Parathyroid adenoma (tissue), 2 donors: Measurements from ENCODE around the gene AMIGO3.
"Not testable (repeated sequence)": the region's sequence is repeated elsewhere in the genome, so short reads cannot be mapped to it uniquely, and the experiment has no call there.

Experiments used
- H2AFZ ChIP-seq: fragments of 300-600 bp; sonication (generic); one replicate; pipeline ENCODE4 v1.7.0; 2017; ENCODE audit warnings: antibody characterized with exemption, mild to moderate bottlenecking
- H3K27ac ChIP-seq: fragments of 300-600 bp; sonication (generic); one replicate; pipeline ENCODE4 v1.7.0; 2017
- H3K27me3 ChIP-seq: fragments of 300-600 bp; sonication (generic); one replicate; pipeline ENCODE4 v1.7.0; 2017; ENCODE audit warnings: low read length; ENCODE audit not compliant: control insufficient read depth, insufficient read depth
- H3K36me3 ChIP-seq: fragments of 300-600 bp; sonication (generic); one replicate; pipeline ENCODE4 v1.7.0; 2017; ENCODE audit warnings: low read length; ENCODE audit not compliant: control insufficient read depth, insufficient read depth
- H3K4me1 ChIP-seq: fragments of 300-600 bp; sonication (generic); one replicate; pipeline ENCODE4 v1.7.0; 2017; ENCODE audit warnings: control low read depth
- H3K4me2 ChIP-seq: fragments of 300-600 bp; sonication (generic); one replicate; pipeline ENCODE4 v1.7.0; 2017; ENCODE audit warnings: low read length
- H3K4me3 ChIP-seq: fragments of 300-600 bp; sonication (generic); one replicate; pipeline ENCODE4 v1.7.0; 2017; ENCODE audit warnings: low read depth, low read length
- H3K79me2 ChIP-seq: fragments of 300-600 bp; sonication (generic); one replicate; pipeline ENCODE4 v1.7.0; 2017; ENCODE audit warnings: control low read depth
- H3K9ac ChIP-seq: fragments of 300-600 bp; sonication (generic); one replicate; pipeline ENCODE4 v1.7.0; 2017; ENCODE audit warnings: mild to moderate bottlenecking
- H3K9me3 ChIP-seq: fragments of 300-600 bp; sonication (generic); one replicate; pipeline ENCODE4 v1.7.0; 2017; ENCODE audit warnings: low read length; ENCODE audit not compliant: control insufficient read depth
- TF ChIP-seq, protein P1 (sequence below): fragments of 300-600 bp; sonication (generic); IDR thresholded peaks from one replicate; pipeline ENCODE4 v1.7.0; 2017; ENCODE audit warnings: antibody characterized with exemption, mild to moderate bottlenecking
- donor health status: primary hyperparathyroidism.

AMIGO3 gene

GRCh38 chr3:49756036-49756435 is 36.6 kb upstream of the AMIGO3 start:
- Histone ChIP-seq H3K4me3 (no peak overlapping the region), H2AFZ (no peak overlapping the region), H3K4me1 (peaks cover 18% of the 10 kb centered on the region), H3K27me3 (no peaks in the 10 kb centered on the region), H3K36me3 (no peaks in the 10 kb centered on the region), H3K79me2 (peaks cover 56% of the 10 kb centered on the region), H3K27ac (no peak overlapping the region), H3K9ac (no peak overlapping the region), H3K4me2 (no peak overlapping the region), H3K9me3 (no peaks in the 10 kb centered on the region)
- TF ChIP-seq, protein P1, sequence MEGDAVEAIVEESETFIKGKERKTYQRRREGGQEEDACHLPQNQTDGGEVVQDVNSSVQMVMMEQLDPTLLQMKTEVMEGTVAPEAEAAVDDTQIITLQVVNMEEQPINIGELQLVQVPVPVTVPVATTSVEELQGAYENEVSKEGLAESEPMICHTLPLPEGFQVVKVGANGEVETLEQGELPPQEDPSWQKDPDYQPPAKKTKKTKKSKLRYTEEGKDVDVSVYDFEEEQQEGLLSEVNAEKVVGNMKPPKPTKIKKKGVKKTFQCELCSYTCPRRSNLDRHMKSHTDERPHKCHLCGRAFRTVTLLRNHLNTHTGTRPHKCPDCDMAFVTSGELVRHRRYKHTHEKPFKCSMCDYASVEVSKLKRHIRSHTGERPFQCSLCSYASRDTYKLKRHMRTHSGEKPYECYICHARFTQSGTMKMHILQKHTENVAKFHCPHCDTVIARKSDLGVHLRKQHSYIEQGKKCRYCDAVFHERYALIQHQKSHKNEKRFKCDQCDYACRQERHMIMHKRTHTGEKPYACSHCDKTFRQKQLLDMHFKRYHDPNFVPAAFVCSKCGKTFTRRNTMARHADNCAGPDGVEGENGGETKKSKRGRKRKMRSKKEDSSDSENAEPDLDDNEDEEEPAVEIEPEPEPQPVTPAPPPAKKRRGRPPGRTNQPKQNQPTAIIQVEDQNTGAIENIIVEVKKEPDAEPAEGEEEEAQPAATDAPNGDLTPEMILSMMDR = no peak

DNA sequence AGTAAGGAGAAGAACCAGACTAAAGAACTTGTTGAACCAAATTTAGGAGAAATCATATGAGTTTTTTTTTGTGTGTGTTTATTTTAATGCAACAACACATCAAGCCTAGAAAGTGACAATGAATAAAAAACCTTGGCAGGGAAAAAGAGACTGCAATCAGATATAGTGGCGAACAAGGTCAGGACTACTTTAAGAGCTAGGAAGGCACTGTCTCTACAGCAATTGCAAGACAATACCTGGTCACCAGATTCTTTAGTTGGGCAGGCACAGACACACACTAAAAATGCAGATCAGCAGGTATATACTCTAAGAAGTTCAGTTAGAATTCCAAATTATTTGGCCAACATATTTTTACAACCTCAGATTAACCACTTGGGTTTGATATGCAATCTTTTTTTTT is 35.1 kb upstream of the AMIGO3 start:
- no peaks in the 10 kb centered on the region for H3K36me3 ChIP-seq
- H3K4me3 ChIP-seq = no peak overlapping the region
- TF ChIP-seq, protein P1 = no peak
- no peak overlapping the region for H3K4me2 ChIP-seq
- H3K79me2 ChIP-seq = peaks cover 53% of the 10 kb centered on the region
- H3K9me3 ChIP-seq = no peaks in the 10 kb centered on the region
- no peak overlapping the region for H2AFZ ChIP-seq
- no peaks in the 10 kb centered on the region for H3K27me3 ChIP-seq
- no peak overlapping the region for H3K27ac ChIP-seq
- peaks cover 18% of the 10 kb centered on the region for H3K4me1 ChIP-seq
- H3K9ac ChIP-seq = no peak overlapping the region

DNA sequence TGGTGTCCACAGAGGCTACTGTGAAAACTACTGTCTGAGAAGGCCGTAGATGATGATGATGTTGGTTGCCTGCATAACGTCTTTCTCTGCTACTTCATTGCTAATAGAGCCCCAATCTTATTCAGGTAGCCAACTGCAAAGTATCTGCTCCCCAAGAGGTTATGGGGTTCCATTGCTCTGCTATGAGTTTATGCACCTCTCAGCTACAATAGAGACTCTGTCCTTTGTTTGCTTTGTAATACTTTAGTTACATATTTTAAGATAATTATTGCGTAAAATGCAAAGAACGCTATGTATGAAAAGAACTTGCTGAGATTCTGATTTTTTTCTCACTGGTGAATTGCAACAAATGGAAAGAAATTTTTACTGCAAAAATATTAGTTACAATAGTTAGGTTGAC is 32.0 kb upstream of the AMIGO3 start:
- H3K36me3 ChIP-seq = no peaks in the 10 kb centered on the region
- no peaks in the 10 kb centered on the region for H3K9me3 ChIP-seq
- no peaks in the 10 kb centered on the region for H3K27me3 ChIP-seq
- peaks cover 45% of the 10 kb centered on the region for H3K79me2 ChIP-seq
- no peak overlapping the region for H3K4me3 ChIP-seq
- TF ChIP-seq, protein P1 = no peak
- H3K4me1 ChIP-seq = peaks cover 10% of the 10 kb centered on the region
- no peak overlapping the region for H3K27ac ChIP-seq
- no peak overlapping the region for H2AFZ ChIP-seq
- no peak overlapping the region for H3K9ac ChIP-seq
- H3K4me2 ChIP-seq = no peak overlapping the region

GRCh38 chr3:49750056-49750455 is 30.6 kb upstream of the AMIGO3 start:
- TF ChIP-seq, protein P1 = no peak
- H3K4me3 ChIP-seq = no peak overlapping the region
- no peak overlapping the region for H3K4me2 ChIP-seq
- H3K4me1 ChIP-seq = peaks cover 10% of the 10 kb centered on the region
- no peak overlapping the region for H3K27ac ChIP-seq
- peaks cover 44% of the 10 kb centered on the region for H3K79me2 ChIP-seq
- no peak overlapping the region for H2AFZ ChIP-seq
- no peaks in the 10 kb centered on the region for H3K9me3 ChIP-seq
- no peaks in the 10 kb centered on the region for H3K27me3 ChIP-seq
- H3K9ac ChIP-seq = no peak overlapping the region
- no peaks in the 10 kb centered on the region for H3K36me3 ChIP-seq

GRCh38 chr3:49748874-49749273 is 29.4 kb upstream of the AMIGO3 start:
- not testable (repeated sequence) for H3K4me2 ChIP-seq, H2AFZ ChIP-seq, H3K27ac ChIP-seq, H3K9me3 ChIP-seq, H3K27me3 ChIP-seq, H3K4me1 ChIP-seq, H3K4me3 ChIP-seq, H3K36me3 ChIP-seq, H3K9ac ChIP-seq
- H3K79me2 ChIP-seq = peaks cover 36% of the 10 kb centered on the region
